Gastroesophageal sphincter (tissue), 3 donors: ENCODE data around the gene VSTM2B.

Source experiments
- EP300 ChIP-seq: sonication (generic); formaldehyde crosslinking; IDR thresholded peaks from one replicate; pipeline ENCODE4 v1.6.1; 2017; ENCODE audit warnings: antibody characterized with exemption, mild to moderate bottlenecking
- POLR2A ChIP-seq, 2 donors: fragments of 450-650 bp; IDR thresholded peaks; one replicate each; pipeline ENCODE4 v1.6.1; 2017; ENCODE audit warnings: antibody characterized with exemption in 2 of 2, mild to moderate bottlenecking in 2 of 2, moderate library complexity in 1 of 2
- POLR2AphosphoS5 ChIP-seq: sonication (generic); formaldehyde crosslinking; IDR thresholded peaks from one replicate; pipeline ENCODE4 v1.6.1; 2017; ENCODE audit warnings: antibody characterized with exemption
- TF ChIP-seq, protein P1 (sequence below), 4 experiments: fragments of 200-600 bp in 2 of 4; fragments of 450-650 bp in 2 of 4; sonication (generic) in 1 of 4; IDR thresholded peaks; one replicate each; pipeline ENCODE4 v1.5.1; 2017 to 2019; ENCODE audit warnings: antibody characterized with exemption in 4 of 4, mild to moderate bottlenecking in 2 of 4, moderate library complexity in 2 of 4

DNA sequence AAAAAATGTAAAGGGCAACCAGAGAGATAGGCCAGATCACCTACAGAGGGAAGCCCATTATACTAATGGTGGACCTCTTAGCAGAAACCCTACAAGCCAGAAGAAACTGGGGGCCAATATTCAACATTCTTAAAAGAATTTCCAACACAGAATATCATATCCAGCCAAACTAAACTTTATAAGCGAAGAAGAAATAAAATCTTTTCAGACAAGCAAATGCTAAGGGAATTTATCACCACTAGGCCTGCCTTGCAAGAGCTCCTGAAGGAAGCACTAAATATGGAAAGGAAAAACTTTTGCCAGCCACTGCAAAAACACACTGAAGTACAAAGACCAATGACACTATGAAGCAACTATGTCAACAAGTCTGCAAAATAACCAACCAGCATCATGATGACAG, 28.4 kb downstream of the VSTM2B start:
- TF ChIP-seq, protein P1, sequence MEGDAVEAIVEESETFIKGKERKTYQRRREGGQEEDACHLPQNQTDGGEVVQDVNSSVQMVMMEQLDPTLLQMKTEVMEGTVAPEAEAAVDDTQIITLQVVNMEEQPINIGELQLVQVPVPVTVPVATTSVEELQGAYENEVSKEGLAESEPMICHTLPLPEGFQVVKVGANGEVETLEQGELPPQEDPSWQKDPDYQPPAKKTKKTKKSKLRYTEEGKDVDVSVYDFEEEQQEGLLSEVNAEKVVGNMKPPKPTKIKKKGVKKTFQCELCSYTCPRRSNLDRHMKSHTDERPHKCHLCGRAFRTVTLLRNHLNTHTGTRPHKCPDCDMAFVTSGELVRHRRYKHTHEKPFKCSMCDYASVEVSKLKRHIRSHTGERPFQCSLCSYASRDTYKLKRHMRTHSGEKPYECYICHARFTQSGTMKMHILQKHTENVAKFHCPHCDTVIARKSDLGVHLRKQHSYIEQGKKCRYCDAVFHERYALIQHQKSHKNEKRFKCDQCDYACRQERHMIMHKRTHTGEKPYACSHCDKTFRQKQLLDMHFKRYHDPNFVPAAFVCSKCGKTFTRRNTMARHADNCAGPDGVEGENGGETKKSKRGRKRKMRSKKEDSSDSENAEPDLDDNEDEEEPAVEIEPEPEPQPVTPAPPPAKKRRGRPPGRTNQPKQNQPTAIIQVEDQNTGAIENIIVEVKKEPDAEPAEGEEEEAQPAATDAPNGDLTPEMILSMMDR (IDR thresholded peaks at IDR 0.05), result no peak
- no peak for TF ChIP-seq POLR2A (IDR thresholded peaks at IDR 0.05)
- no peak for TF ChIP-seq POLR2AphosphoS5
- no peak for TF ChIP-seq EP300
